B cell (primary cell): ENCODE data around the gene ALDH1A1. TPM values are rescaled to one million over a fixed set of nuclear protein-coding genes. Genes with fewer than 3 reads are reported as not detected.
A peak's percentile ranks its signal among the peaks of the same experiment; 100 is the strongest.

Source experiments
- ATAC-seq: fragments of 200-7000 bp; cut with Tn5 transposase; one replicate; pipeline ENCODE4 v1.10.0; 2021; ENCODE audit warnings: low read depth, mild to moderate bottlenecking, moderate number of reproducible peaks, moderate library complexity
- CTCF ChIA-PET: fragments of 350-600 bp; sonication (Branson Sonifier 250); formaldehyde crosslinking; loops from one replicate; lab custom pipeline; 2021; ENCODE audit warnings: antibody characterized with exemption, inconsistent platforms; lab: Charles Lee
- POLR2A ChIA-PET: fragments of 350-600 bp; sonication (Branson Sonifier 250); formaldehyde crosslinking; loops from one replicate; lab custom pipeline; 2021; ENCODE audit warnings: antibody characterized with exemption; lab: Charles Lee
- DNase-seq: peaks from one replicate; pipeline ENCODE4 v3.0.0; 2013
- H2AFZ ChIP-seq: 2 replicates; pipeline ENCODE4 v1.6.1; 2012; ENCODE audit warnings: mild to moderate bottlenecking, low read depth, low read length; ENCODE audit not compliant: insufficient read depth, poor library complexity, severe bottlenecking
- H3K27ac ChIP-seq, 2 donors: 1 replicate in 1 of 2; 2 replicates in 1 of 2; pipeline ENCODE4 v1.5.1; 2012 to 2013; ENCODE audit warnings: low read length in 2 of 2, mild to moderate bottlenecking in 2 of 2, moderate library complexity in 1 of 2
- H3K27me3 ChIP-seq, 4 experiments: fragments of 200-600 bp in 1 of 4; sonication (generic) in 1 of 4; replicated peaks in 1 of 4; 1 replicate in 2 of 4; 2 replicates in 2 of 4; pipeline versions ENCODE4 v1.6.1 to v1.7.0; 2013 to 2016; ENCODE audit warnings: low read length in 3 of 4, mild to moderate bottlenecking in 2 of 4, mixed read lengths in 1 of 4, moderate library complexity in 1 of 4; ENCODE audit not compliant: insufficient read depth in 4 of 4, control insufficient read depth in 3 of 4; ENCODE audit errors: control extremely low read depth in 1 of 4
- H3K36me3 ChIP-seq, 2 experiments: replicated peaks in 1 of 2; 1 replicate in 1 of 2; 2 replicates in 1 of 2; pipeline versions ENCODE4 v1.6.1 to v1.7.1; 2013; ENCODE audit warnings: low read length in 1 of 2; ENCODE audit not compliant: insufficient read depth in 2 of 2, control insufficient read depth in 1 of 2; ENCODE audit errors: control extremely low read depth in 1 of 2, extremely low read depth in 1 of 2
- H3K4me1 ChIP-seq, 2 donors: fragments of 200-600 bp in 1 of 2; sonication (generic) in 1 of 2; 1 replicate in 1 of 2; 2 replicates in 1 of 2; pipeline versions ENCODE4 v1.5.1 to v1.6.1; 2013 to 2017; ENCODE audit warnings: low read length in 2 of 2; ENCODE audit not compliant: control insufficient read depth in 2 of 2, insufficient read depth in 2 of 2
- H3K4me2 ChIP-seq: replicated peaks from 2 replicates; pipeline ENCODE3; 2012; ENCODE audit warnings: mild to moderate bottlenecking, low read depth, low read length; ENCODE audit not compliant: poor library complexity, severe bottlenecking
- H3K4me3 ChIP-seq, 5 experiments: fragments of 200-600 bp in 1 of 5; sonication (generic) in 1 of 5; 1 replicate in 3 of 5; 2 replicates in 2 of 5; pipeline versions ENCODE4 v1.5.1 to v1.7.0; 2011 to 2016; ENCODE audit warnings: low read length in 4 of 5, mild to moderate bottlenecking in 4 of 5, low read depth in 2 of 5, control low read depth in 1 of 5, moderate library complexity in 1 of 5; ENCODE audit not compliant: insufficient read depth in 1 of 5; ENCODE audit errors: control extremely low read depth in 1 of 5, extremely low read depth in 1 of 5
- H3K79me2 ChIP-seq: fragments of 200-600 bp; sonication (generic); one replicate; pipeline ENCODE4 v1.6.0; 2016; ENCODE audit warnings: low read length; ENCODE audit not compliant: control insufficient read depth, insufficient read depth
- H3K9ac ChIP-seq: fragments of 200-600 bp; sonication (generic); 2 replicates; pipeline ENCODE4 v1.6.1; 2017; ENCODE audit warnings: mild to moderate bottlenecking, low read length, moderate library complexity
- H3K9me3 ChIP-seq, 3 donors: one replicate each; pipeline versions ENCODE4 v1.6.1 to v1.7.1; 2013; ENCODE audit warnings: low read length in 2 of 3; ENCODE audit not compliant: control insufficient read depth in 2 of 3, insufficient read depth in 1 of 3; ENCODE audit errors: control extremely low read depth in 1 of 3
- H4K20me1 ChIP-seq: 2 replicates; pipeline ENCODE4 v1.6.0; 2012; ENCODE audit warnings: mild to moderate bottlenecking, low read length; ENCODE audit not compliant: insufficient read depth, control insufficient read depth, poor library complexity, severe bottlenecking
- H3K27ac Mint-ChIP-seq: one replicate; pipeline ENCODE4 v1.8.0; 2021; ENCODE audit warnings: mixed read lengths
- H3K27me3 Mint-ChIP-seq: one replicate; pipeline ENCODE4 v1.8.0; 2021; ENCODE audit warnings: mixed read lengths
- H3K4me1 Mint-ChIP-seq: one replicate; pipeline ENCODE4 v1.8.0; 2021; ENCODE audit warnings: mixed read lengths
- H3K4me3 Mint-ChIP-seq: one replicate; pipeline ENCODE4 v1.8.0; 2021; ENCODE audit warnings: mixed read lengths
- H3K9me3 Mint-ChIP-seq: one replicate; pipeline ENCODE4 v1.8.0; 2022; ENCODE audit warnings: mixed read lengths; ENCODE audit not compliant: insufficient read depth
- EZH2 ChIP-seq: IDR thresholded peaks from 2 replicates; pipeline ENCODE4 v1.6.1; 2012; ENCODE audit warnings: borderline replicate concordance, low read depth, mild to moderate bottlenecking, moderate library complexity, low read length; ENCODE audit not compliant: insufficient read depth, poor library complexity, severe bottlenecking
- WGBS: methylation state at CpG from one replicate; pipeline ENCODE4 v1.1.5; 2013; ENCODE audit warnings: missing lambda C conversion rate; ENCODE audit not compliant: insufficient coverage; 5-methylcytosine and 5-hydroxymethylcytosine counted together
- intact Hi-C: fragments of 100-400 bp; cut with micrococcal nuclease; formaldehyde crosslinking; loops from one replicate; pipeline ENCODE4 v1.10.0; 2022
- polyA plus RNA-seq: library from polyadenylated mRNA; depleted of rRNA; stranded (reverse); fragments of >200 nt; gene quantifications from 2 replicates; pipeline ENCODE4 v1.2.3, GENCODE V29; 2012
- total RNA-seq, 2 donors: library from RNA; stranded (reverse); fragments of 120-200 nt in 1 of 2; gene quantifications; 1 replicate in 1 of 2; 2 replicates in 1 of 2; pipeline versions ENCODE4 v1.2.3 to v1.2.4, GENCODE V29; 2013 to 2022
- TF ChIP-seq, protein P1 (sequence below): fragments of 200-600 bp; IDR thresholded peaks from one replicate; pipeline ENCODE4 v1.8.0; 2022; ENCODE audit warnings: antibody characterized with exemption, mild to moderate bottlenecking

The ALDH1A1 gene
- total and polyA plus RNA-seq, 2 donors (not counting 1 experiment from before 2014, with no cell fraction given), result 0.43 TPM; not detected in 1

DNA sequence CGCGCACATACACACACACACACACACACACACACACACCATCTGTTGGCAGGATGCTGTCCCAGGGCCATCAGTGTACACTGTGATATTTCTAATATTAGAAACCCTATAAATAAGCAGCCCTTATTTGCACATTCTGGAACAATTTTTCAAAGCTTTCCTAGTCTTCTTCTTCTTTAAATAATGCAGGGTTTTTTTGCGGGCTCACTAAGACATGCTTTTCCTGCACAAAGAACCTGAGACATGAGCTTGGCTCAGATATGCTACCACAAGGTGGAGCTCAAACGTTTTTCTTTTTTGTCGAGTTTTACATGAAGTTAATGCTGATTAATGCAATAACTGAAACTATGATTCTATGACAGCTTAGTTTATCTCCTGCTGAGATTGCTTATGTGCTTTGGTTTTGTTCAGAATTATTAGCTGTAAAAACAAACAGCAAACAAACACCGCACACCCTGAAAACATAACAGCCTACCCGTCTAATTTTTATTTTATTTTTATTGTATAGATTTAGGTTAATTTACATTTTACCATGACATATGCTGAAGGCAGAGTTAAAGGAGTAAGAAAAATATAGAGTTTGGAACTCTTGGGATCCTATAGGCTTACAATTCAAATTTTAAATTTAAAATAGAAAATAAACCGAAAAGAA lies 95.8 kb downstream of the ALDH1A1 start:
- Histone ChIP-seq H3K9ac (no peak overlapping the region), H4K20me1 (no peaks in the 10 kb centered on the region), H3K9me3 (no peaks in the 10 kb centered on the region), H3K36me3 (no peaks in the 10 kb centered on the region), H3K4me3 (no peak overlapping the region), H2AFZ (no peak overlapping the region), H3K27me3 (no peaks in the 10 kb centered on the region), H3K79me2 (no peaks in the 10 kb centered on the region), H3K27ac (no peak overlapping the region), H3K4me2 (no peak overlapping the region), H3K4me1 (no peaks in the 10 kb centered on the region)
- Mint-ChIP-seq H3K27me3 (no peaks in the 10 kb centered on the region), H3K27ac (no peak overlapping the region), H3K4me1 (peaks cover 5% of the 10 kb centered on the region), H3K4me3 (no peak overlapping the region), H3K9me3 (no peaks in the 10 kb centered on the region)
- intact Hi-C loops, result loop anchor here (2.0 to 5.0 kb wide), 2 partner anchors 226 to 325 kb away; no protein-coding TSS in a partner anchor
- ChIA-PET CTCF (interaction anchor here (1.3 to 1.5 kb wide), 3 partner anchors 165 to 225 kb away, joined by 4 to 9 read pairs (median 5); no protein-coding TSS in a partner anchor), POLR2A (interaction anchor here (0.7 kb wide), 1 partner anchor 181 kb away, joined by 3 read pairs; no protein-coding TSS in a partner anchor)
- DNase-seq (peak; percentile 34), ATAC-seq (no peak)
- no peak for TF ChIP-seq EZH2
- TF ChIP-seq, protein P1, sequence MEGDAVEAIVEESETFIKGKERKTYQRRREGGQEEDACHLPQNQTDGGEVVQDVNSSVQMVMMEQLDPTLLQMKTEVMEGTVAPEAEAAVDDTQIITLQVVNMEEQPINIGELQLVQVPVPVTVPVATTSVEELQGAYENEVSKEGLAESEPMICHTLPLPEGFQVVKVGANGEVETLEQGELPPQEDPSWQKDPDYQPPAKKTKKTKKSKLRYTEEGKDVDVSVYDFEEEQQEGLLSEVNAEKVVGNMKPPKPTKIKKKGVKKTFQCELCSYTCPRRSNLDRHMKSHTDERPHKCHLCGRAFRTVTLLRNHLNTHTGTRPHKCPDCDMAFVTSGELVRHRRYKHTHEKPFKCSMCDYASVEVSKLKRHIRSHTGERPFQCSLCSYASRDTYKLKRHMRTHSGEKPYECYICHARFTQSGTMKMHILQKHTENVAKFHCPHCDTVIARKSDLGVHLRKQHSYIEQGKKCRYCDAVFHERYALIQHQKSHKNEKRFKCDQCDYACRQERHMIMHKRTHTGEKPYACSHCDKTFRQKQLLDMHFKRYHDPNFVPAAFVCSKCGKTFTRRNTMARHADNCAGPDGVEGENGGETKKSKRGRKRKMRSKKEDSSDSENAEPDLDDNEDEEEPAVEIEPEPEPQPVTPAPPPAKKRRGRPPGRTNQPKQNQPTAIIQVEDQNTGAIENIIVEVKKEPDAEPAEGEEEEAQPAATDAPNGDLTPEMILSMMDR, result peak; percentile 36
- WGBS, result 10% methylated on average over 2 of the region's 8 CpGs

DNA sequence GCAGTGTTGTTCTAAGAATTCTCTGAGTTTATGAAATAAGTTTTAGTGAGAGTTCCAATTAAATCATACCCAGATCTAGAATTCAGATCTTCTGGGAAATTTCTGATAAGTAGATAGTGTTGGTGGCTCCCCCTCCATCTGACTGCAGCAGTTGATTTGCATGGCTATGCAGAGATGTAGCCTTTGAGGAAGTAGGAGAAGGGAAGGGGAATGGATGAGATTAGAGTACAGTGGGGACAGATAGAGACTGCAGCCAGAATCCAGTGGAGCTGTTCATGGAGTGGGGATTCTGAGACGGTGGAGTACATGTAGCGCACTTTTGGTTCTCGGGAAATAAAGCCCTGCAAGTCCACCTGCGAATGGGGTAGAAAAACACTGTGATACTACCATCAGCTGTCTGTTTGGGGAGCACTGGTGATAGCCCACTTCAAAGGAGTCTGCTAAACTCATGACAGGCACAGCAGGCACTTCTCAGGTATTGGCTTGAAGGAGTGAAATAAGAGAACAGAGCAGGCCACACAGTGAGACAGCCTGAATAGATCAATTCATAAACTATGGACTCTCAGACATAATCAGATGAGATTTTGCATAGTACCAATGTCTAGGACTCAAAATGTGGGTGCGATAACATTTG lies 96.8 kb downstream of the ALDH1A1 start:
- Histone ChIP-seq H3K9ac (no peak overlapping the region), H3K9me3 (no peaks in the 10 kb centered on the region), H3K27ac (no peak overlapping the region), H3K27me3 (no peaks in the 10 kb centered on the region), H3K79me2 (no peaks in the 10 kb centered on the region), H4K20me1 (no peaks in the 10 kb centered on the region), H3K4me1 (no peaks in the 10 kb centered on the region), H3K4me2 (no peak overlapping the region), H2AFZ (no peak overlapping the region), H3K4me3 (no peak overlapping the region), H3K36me3 (no peaks in the 10 kb centered on the region)
- DNase-seq, result no peak
- no peak for ATAC-seq
- H3K4me1 Mint-ChIP-seq, result peaks cover 2% of the 10 kb centered on the region
- 89% methylated on average over 4 of the region's 5 CpGs for WGBS
- H3K9me3 Mint-ChIP-seq, result no peaks in the 10 kb centered on the region
- TF ChIP-seq EZH2, result no peak
- ChIA-PET POLR2A (no interaction called here), CTCF (interaction anchor here (1.3 to 1.5 kb wide), 3 partner anchors 166 to 226 kb away, joined by 3 to 9 read pairs (median 5); no protein-coding TSS in a partner anchor)
- no peak overlapping the region for H3K27ac Mint-ChIP-seq
- H3K4me3 Mint-ChIP-seq, result no peak overlapping the region
- intact Hi-C loops, result loop anchor here (2.0 to 5.0 kb wide), 2 partner anchors 227 to 326 kb away; no protein-coding TSS in a partner anchor
- no peaks in the 10 kb centered on the region for H3K27me3 Mint-ChIP-seq
